RPMI7951 (cell line): ENCODE data around the gene CHST13. TPM values are rescaled to one million over a fixed set of nuclear protein-coding genes. Genes with fewer than 3 reads are reported as not detected.

ENCODE experiments used
- DNase-seq: peaks from one replicate; pipeline ENCODE4 v3.0.0-alpha.2; 2012; ENCODE audit warnings: low read depth
- total RNA-seq: library from RNA; depleted of rRNA; stranded (reverse); fragments of >200 nt; shearing (Covaris generic); gene quantifications from 2 replicates; pipeline ENCODE4 v1.2.3, GENCODE V29; 2014

Gene CHST13
- total RNA-seq, 1 experiment from 2014 or later = not detected

GRCh38 chr3:126508564-126508964, 15.4 kb upstream of the CHST13 start:
- DNase-seq = peak; percentile 51

GRCh38 chr3:126509597-126510307, 14.2 kb upstream of the CHST13 start:
- peak; percentile 15 for DNase-seq

GRCh38 chr3:126510308-126510910, 13.5 kb upstream of the CHST13 start:
- DNase-seq = no peak

- DNase-seq = no peak
These were observed 12.7 kb upstream of the CHST13 start for GRCh38 chr3:126511291-126511690.

GRCh38 chr3:126512026-126512425, 11.9 kb upstream of the CHST13 start:
- DNase-seq = no peak

- no peak for DNase-seq
These were observed 10.9 kb upstream of the CHST13 start for GRCh38 chr3:126512916-126513650.

GRCh38 chr3:126514161-126514560, 9.8 kb upstream of the CHST13 start:
- DNase-seq = no peak

- DNase-seq = no peak
These were observed 8.8 kb upstream of the CHST13 start for GRCh38 chr3:126515066-126515706.

GRCh38 chr3:126516152-126516935, 7.6 kb upstream of the CHST13 start:
- no peak for DNase-seq

- DNase-seq = no peak
These were observed 7.0 kb upstream of the CHST13 start for GRCh38 chr3:126516936-126517290.

- DNase-seq = no peak
These were observed 6.5 kb upstream of the CHST13 start, which contains the start of gene UROC1 for GRCh38 chr3:126517291-126517951. Gene UROC1, minus strand, starts transcription at chr3:126517773. Its CDS starts 54 bp downstream, at chr3:126517719.

- no peak for DNase-seq
These were observed 5.8 kb upstream of the CHST13 start for GRCh38 chr3:126517986-126518778.

- no peak for DNase-seq
These were observed 5.2 kb upstream of the CHST13 start for GRCh38 chr3:126518779-126519177.

- DNase-seq = no peak
These were observed 4.2 kb upstream of the CHST13 start for GRCh38 chr3:126519506-126520455.

- DNase-seq = peak; percentile 22
These were observed 2.6 kb upstream of the CHST13 start for GRCh38 chr3:126521122-126521891.

- peak; percentile 48 for DNase-seq
These were observed 1.6 kb upstream of the CHST13 start for GRCh38 chr3:126522363-126522788.

- no peak for DNase-seq
These were observed 554 bp downstream of the CHST13 start for GRCh38 chr3:126524429-126524988.
